ENCODE results near the gene PKP3. TPM values are rescaled to one million over a fixed set of nuclear protein-coding genes. Genes with fewer than 3 reads are reported as not detected.

PKP3 gene
- total and polyA plus RNA-seq, 9 of the 15 experiments (the other 6 are each of a cell fraction or from before 2014, with no cell fraction given): 0.11 to 110 (median 30.7) TPM

- H3K36me3 ChIP-seq (ENCODE audit: control insufficient read depth, insufficient read depth, low read length): no peaks in the 10 kb centered on the region
- TF ChIP-seq CBX3 (IDR thresholded peaks at IDR 0.05; ENCODE audit: borderline replicate concordance in 1 of 2, low read length in 2 of 2) (no peak), CTCF (IDR thresholded peaks at IDR 0.05 in 2 of 3, conservative IDR thresholded peaks at IDR 0.05 in 1 of 3; ENCODE audit: insufficient read depth in 2 of 3, low read depth in 1 of 3, low read length in 3 of 3) (0 out of 6 replicates have a peak, but pooled peaks of 1 of the 3 experiments have one; percentile 21)
- H3K27ac ChIP-seq (ENCODE audit: extremely low read depth, low read depth, low read length): no peak overlapping the region
- no peak for DNase-seq (ENCODE audit: extremely low read depth in 1 of 4, low spot score in 3 of 4)
- no peak for FAIRE-seq
- no peaks in the 10 kb centered on the region for H4K20me1 ChIP-seq (replicated peaks; ENCODE audit: control insufficient read depth, insufficient read depth, low read length)
- no peak overlapping the region for H3K4me3 ChIP-seq
- ChIA-PET POLR2A (interaction anchor here (0.6 kb wide), 1 partner anchor 154 kb away, joined by 3 read pairs; no protein-coding TSS in a partner anchor), CTCF (ENCODE audit: low intra/inter-chr PET ratio) (no interaction called here)
- no peaks in the 10 kb centered on the region for H3K79me2 ChIP-seq (ENCODE audit: control insufficient read depth, insufficient read depth, low read length)
- no peak overlapping the region for H3K4me2 ChIP-seq (ENCODE audit: insufficient read depth, low read length)
- BruUV-seq (replicated peaks): no TSS peak
- H2AFZ ChIP-seq (ENCODE audit: low read depth, low read length): no peak overlapping the region
- intact Hi-C loops (cut with micrococcal nuclease): no loop called here
- peaks cover 8% of the 10 kb centered on the region for H3K9me3 ChIP-seq (replicated peaks; ENCODE audit: control insufficient read depth, insufficient read depth, low read depth, low read length)
- peaks cover 0 to 4% of the 10 kb centered on the region in 2 experiments; a peak in 2 of 5 replicates for H3K27me3 ChIP-seq (ENCODE audit: control insufficient read depth in 2 of 2, insufficient read depth in 2 of 2, low read length in 2 of 2)
- peaks cover 2% of the 10 kb centered on the region for H3K9me1 ChIP-seq (ENCODE audit: control insufficient read depth, insufficient read depth, low read length)
- in situ Hi-C loops (cut with MboI): loop anchor here (10.0 kb wide), 1 partner anchor 149 kb away; no protein-coding TSS in a partner anchor
- no peak for ATAC-seq
- no peak overlapping the region for H3K9ac ChIP-seq (ENCODE audit: insufficient read depth in 1 of 2, low read depth in 2 of 2, low read length in 2 of 2)
- WGBS (ENCODE audit: insufficient coverage, low coverage, missing lambda C conversion rate): 42% methylated on average over 24 of the region's 24 CpGs
- H3K4me1 ChIP-seq (replicated peaks in 1 of 2; ENCODE audit: control insufficient read depth in 2 of 2, insufficient read depth in 2 of 2, low read length in 2 of 2): peaks cover 15 to 53% of the 10 kb centered on the region in 2 experiments
These were observed 29.9 kb upstream of the PKP3 start for GRCh38 chr11:363948-364761.

All from K562 (cell line).